GM18498 (cell line): ENCODE data around the gene KSR1.
A peak's percentile ranks its signal among the peaks of the same experiment; 100 is the strongest.
"Not testable (repeated sequence)": the region's sequence is repeated elsewhere in the genome, so short reads cannot be mapped to it uniquely, and the experiment has no call there.

ENCODE experiments used
- ATAC-seq: cut with Tn5 transposase; IDR thresholded peaks from one replicate; pipeline ENCODE4 v1.9.1; 2021; ENCODE audit warnings: mild to moderate bottlenecking, moderate library complexity; ENCODE audit not compliant: unreplicated experiment

The KSR1 gene

GRCh38 chr17:27651411-27652345 is 195.4 kb downstream of the KSR1 start:
- no peak for ATAC-seq

DNA sequence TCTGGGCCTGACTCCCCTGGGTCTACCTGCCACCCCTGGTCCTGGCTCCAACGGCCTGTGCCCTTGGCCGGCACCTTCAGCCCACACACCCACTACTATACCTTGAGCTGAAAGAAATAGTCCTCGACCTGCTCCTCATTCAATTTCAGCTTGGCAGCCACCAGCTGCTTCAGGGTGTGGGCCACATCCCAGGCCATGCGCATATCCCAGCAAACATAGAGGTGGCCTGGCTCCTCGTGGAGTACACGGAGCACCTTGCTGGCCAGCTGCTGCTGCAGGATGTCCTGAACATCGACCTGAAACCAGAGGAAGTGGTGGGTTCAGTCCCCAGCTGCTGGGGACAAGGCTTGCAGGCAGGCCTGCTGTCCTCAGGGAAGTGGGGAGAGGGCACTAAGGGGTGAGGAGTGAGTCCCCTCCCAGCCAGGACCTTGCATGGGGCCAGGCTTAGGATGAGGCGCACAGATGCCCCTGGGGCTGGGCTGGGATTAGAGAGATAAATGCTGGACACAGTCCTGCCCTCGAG is 197.3 kb downstream of the KSR1 start:
- not testable (repeated sequence) for ATAC-seq

DNA sequence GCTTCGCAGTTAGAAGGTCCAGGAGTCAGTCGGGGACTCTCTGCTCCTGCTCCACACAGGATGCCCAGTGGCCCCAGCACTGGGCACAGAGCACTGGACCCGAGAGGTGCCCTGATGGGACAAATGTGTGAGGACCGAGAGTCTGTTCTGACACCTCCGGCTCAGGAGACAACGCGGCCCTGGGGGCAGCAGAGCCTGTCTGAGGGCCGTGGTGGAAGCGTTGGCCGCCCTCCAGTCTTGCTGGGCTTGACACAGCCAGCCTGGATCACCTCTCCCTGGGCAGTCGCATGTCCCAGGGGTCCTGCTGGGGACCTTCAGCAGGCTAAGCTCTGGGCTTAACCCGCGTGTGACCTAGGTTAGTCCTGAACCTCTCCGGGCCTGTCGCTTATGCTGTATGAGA is 197.9 kb downstream of the KSR1 start:
- ATAC-seq: no peak

DNA sequence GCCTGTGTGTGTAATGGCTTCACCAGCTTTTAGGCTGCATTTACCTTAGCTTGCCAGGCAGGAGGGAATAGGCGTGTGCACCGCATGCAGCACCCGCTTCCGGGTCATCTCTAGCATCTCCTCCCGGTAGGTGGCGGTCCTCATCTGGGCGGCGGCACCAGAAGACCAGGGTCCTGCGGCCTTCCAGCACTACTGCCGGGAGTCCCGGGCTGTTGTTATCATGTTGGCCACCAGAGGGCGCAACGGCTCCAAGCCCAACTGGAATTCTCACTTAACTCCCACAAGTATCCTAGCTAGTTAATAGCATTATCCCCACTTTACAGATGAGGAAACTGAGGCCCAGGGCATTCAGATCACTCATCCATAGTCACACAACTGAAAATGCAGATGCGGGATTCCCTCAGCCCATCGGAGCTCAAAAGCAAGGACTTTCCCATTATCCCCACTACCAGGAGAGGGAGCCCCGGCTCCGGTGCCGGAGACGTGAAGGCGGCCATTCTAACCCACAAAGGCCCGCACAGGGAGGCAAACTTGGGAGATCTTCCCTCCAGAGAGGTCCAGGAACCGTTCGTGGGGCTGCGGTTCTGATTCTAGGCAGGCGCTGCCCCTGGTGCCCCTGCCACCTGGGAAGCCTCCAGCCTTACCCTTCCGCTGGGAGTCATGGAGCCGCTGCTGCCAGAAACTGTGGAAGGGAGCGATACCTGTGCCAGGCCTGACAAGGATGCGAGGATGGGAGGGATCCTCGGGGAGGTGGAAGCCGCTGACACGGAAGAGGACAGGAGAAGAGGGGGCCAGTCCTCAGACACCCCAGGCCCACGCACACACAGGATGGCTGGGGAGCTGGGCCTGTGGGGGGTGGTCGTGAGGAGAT is 198.6 kb downstream of the KSR1 start:
- peak; percentile 77 for ATAC-seq

- ATAC-seq: not testable (repeated sequence)
Measured at GRCh38 chr17:27655525-27656111, 199.4 kb downstream of the KSR1 start.

DNA sequence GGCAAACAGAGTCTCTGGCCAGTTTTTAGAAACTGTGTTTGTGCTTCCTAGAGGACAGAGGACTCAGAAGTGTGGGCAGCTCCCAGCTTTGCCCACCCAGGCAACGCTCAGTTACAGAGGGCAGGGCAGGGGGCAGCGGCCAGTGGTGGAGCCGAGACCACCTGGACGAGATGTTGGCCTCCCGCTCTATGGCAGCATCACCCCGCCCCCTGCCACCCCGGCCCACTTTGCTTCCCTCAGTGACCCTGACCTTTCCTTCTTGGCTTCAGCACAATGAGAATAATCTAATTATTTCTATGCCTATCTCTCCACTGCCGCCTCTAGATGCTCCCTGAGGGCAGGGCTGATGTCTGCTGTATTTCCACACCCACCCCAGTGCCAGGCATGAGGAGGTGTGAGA is 200.4 kb downstream of the KSR1 start:
- not testable (repeated sequence) for ATAC-seq

GRCh38 chr17:27657620-27658019 is 201.4 kb downstream of the KSR1 start:
- no peak for ATAC-seq

DNA sequence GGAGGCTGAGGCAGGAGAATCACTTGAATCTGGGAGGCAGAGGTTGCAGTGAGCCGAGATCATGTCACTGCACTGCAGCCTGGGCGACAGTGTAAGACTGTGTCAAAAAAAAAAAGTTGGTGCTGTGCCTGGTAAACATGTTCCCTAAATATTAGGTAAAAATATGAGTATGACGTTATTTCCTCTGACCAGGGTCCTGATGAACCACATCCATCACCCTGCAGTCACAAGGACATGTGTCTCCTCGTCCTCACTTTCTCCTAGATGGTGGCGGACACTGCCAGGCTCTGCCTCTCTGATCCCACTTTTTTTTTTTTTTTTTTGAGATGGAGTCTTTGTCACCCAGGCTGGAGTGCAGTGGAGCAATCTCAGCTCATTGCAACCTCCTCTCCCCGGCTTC is 203.4 kb downstream of the KSR1 start:
- no peak for ATAC-seq

DNA sequence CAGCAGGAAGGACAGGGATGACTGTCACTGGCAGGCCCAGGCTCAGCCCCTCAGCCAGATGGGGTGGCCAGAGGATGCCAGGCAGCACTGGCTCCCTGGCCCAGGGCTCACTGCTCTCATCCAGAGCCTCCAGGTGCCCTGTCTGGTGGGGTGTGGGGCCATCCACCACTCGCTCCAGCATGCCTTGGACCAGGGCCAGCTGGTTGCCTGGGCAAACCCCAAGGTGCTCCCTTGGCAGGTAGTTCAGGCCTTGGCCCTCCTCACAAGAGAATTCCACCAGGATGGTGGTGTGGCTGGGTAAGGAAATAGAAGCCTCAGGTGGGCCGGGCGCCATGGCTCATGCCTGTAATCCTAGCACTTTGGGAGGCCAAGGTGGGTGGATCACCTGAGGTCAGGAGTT is 204.2 kb downstream of the KSR1 start:
- ATAC-seq: no peak

DNA sequence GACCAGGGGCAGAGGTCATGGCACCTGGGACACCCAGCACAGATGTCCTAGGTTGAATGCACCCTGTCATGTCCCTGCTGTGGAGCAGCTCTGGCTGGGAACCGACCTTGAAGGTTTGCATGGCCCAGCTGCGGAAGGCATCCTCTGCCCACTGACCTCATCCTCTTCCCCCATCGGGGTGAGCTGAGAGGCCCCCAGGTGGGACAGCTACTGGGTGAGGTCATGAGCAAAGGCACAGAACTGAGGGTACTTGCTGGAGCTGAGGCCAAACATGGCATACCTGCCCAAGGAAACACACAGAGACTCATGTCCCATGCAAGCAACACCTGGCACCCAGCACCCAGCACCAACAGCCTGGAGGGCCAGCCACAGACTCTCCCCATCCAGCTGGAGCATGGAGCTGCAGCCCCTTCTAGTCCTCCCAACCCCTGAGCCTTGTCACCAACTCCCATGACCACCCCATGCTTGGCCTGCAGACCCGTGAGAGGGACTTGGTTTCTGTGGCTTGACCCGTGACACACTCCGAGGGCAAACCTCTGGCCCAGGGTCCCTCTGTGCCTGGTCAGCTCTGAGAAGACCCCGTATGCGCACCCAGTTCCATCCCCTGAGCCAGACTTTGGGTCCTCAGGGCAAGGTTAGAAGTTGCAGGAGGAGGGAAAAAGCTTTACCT is 207.8 kb downstream of the KSR1 start:
- ATAC-seq: no peak

- no peak for ATAC-seq
Measured at GRCh38 chr17:27664606-27664965, 208.3 kb downstream of the KSR1 start.

GRCh38 chr17:27665549-27665948 is 209.3 kb downstream of the KSR1 start:
- no peak for ATAC-seq

DNA sequence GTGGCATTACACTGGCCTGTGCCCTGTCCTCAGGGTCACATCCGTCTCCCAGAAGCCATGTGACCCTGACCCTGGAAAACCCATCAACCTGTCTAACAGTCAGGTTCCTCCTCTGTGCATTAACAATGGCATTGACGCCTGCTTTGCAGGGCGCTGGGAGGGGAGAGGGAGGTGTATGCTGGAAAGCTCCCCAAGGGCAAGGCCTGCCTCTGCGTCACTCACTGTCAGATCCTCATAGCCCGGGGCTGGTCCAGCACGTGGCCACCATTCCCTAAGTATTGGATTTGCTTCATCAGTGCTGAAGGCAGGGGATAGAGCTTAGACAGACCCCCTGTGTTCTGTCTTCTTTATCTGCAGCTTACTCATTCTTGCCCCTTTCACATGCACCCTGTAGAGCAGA is 210.0 kb downstream of the KSR1 start:
- ATAC-seq: not testable (repeated sequence)

DNA sequence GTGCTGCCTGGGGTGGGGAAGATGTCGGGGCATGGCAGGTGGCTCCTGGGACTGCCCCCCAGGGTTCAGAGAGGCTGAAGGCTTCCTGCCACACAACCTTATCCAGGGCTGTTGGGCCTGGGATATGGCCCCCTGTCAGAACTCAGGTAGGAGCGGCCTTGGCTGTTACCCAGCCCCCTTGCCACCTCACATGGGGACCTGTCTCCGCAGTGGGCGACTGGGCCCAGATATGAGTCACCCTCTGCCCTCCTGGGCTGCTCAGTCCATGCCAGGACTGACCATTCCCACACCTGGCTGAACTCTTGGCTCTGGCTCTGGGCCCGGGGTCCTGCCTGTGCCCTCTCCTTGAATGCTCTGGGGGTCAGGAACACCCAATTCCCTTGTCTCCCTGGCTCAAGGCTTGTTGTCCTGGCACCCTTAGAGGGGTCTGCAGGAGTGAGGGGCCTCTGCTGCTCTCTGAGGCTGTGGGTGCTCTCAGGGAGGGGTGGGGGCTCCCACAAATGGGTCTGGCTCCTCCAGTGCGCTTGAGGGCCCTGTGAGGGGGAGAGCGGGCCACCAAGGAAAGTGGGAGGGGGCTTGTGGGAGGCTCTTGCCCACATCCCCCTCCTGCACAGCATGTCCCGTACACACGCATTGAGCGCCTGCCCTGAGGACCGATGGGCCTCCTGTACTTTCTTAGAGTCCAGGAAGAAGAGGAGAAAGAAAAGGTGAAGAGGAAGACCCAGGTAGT is 210.7 kb downstream of the KSR1 start:
- ATAC-seq: no peak

DNA sequence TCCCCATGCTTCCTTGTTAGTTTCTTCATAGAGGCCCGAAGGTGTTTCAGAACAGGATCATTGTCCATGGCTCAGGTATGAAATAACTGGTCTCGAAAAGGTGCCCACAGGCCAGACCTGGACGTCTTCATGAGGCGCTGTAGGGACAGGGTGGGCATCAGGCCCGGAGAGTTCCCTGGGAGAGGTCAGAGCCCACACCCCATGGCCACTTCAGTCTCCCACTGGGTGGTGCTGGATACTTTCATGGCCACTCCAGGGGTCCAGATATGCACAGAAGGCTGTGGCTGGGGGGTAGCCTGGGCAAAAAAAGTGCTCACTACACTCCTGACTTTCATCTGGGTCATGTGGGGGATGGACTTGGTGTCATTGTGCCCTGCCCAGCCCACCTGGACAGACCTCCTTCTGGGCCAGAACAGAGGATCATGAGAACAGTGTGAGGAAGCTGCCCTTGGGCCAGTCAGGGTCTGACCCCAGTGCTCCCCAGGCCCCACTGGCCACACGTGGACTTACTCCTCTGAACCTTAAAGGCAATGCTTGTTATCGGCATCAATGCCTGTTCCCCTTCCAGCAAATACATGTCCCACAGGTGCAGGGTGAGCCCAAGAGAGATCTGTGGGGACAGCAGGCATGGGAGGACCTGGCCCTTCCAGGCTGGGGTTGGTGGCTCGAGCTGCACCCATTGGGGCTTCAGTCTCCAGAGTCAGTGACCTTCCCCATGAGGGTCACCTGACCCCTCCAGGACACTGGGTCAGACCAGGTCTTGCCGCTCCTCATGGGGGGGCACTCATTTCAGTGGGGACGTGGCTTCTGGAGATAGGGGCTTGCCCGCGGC is 211.6 kb downstream of the KSR1 start:
- no peak for ATAC-seq

DNA sequence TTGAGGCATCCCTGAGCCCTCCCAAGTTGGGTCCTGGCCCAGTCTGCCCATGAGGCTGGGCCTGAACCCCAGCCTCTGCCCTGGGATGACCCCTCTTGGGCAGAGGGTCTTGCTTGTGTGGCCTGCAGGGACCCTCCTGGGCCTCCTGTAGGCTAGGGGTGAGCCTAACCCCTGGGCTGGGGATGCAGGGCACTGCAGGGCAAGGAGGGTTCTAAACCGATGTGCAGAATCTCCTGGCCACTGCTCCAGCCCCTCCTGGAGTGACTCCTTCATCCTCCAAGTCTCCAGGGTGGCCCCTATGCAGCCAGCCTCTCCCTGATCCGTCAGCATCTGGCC is 212.2 kb downstream of the KSR1 start:
- no peak for ATAC-seq

DNA sequence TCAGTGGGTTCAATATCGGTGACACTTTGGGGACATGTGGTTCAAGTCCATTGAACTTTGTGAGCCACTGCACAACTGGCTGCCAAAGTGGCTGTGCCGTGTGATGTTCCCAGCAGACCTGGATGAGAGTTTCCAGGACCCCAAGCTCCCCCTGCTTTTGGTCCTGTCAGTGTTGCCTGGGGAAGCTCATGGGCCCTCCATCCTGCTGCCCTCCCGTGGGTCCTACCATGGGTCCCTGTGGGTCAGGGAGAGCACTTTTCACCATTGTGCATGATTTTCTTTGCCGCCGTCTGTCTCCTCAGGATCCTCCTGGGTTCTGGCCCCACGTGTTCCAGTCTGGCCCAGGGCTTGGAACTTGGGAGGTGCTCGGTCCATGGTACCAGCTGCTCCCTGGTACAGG is 212.9 kb downstream of the KSR1 start:
- ATAC-seq: no peak

- ATAC-seq: no peak
Measured at GRCh38 chr17:27669850-27670249, 213.6 kb downstream of the KSR1 start.
